Medulla oblongata (tissue), 1 donor: ENCODE measurements around the gene CDKAL1.
"Not testable (repeated sequence)": the region's sequence is repeated elsewhere in the genome, so short reads cannot be mapped to it uniquely, and the experiment has no call there.

Experiments
- DNase-seq: peaks from one replicate; pipeline ENCODE4 v3.0.0-alpha.2; 2015; ENCODE audit errors: extremely low spot score

The CDKAL1 gene

GRCh38 chr6:20919677-20920385 is 385.6 kb downstream of the CDKAL1 start:
- DNase-seq = no peak

DNA sequence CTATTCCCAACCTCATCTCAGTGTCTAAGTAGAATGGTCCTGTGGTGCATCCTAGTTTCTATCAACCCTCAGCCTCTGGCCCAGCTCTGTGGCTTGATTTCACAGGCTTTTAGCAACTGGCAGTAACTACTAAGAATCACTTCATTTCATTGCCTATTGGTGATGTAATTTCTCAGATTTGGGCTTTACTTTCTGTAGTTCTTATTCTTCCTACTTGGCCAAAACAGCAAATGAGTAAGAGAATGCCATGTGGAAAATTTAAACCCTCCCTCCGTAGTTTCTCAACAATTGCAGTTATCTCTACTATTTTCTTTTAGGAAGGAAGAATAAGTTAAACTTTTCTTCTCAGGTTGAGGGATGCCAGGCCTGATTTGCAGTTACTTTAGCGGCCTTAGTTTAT is 387.3 kb downstream of the CDKAL1 start:
- DNase-seq = no peak

- DNase-seq = no peak
Measured at GRCh38 chr6:20922743-20923142, 388.5 kb downstream of the CDKAL1 start.

GRCh38 chr6:20924094-20924493 is 389.8 kb downstream of the CDKAL1 start:
- DNase-seq = not testable (repeated sequence)

GRCh38 chr6:20924911-20925543 is 390.8 kb downstream of the CDKAL1 start:
- DNase-seq = no peak

- no peak for DNase-seq
Measured at GRCh38 chr6:20927130-20927860, 393.0 kb downstream of the CDKAL1 start.

DNA sequence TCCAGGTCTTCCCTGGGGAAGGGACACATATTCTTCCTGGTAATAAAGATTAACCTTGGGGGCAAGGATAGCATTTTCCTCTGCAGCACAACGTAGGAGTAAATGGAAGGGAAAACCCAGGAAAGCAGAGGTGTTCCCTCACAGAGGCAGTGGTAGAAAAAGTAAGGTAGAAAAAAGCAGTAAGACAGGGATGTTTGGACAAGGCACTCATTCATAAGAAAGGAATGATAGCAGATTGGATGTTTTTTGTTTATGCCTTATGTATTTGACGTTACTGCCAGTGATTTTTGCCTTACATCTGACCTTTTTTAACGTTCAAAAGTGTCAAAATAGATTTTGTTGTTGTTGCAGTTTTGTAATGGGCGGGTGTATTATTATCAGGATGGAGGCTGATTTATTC is 395.0 kb downstream of the CDKAL1 start:
- no peak for DNase-seq

GRCh38 chr6:20931093-20931492 is 396.8 kb downstream of the CDKAL1 start:
- DNase-seq = no peak

- no peak for DNase-seq
Measured at GRCh38 chr6:20931772-20932171, 397.5 kb downstream of the CDKAL1 start.

GRCh38 chr6:20932284-20932683 is 398.0 kb downstream of the CDKAL1 start:
- no peak for DNase-seq

DNA sequence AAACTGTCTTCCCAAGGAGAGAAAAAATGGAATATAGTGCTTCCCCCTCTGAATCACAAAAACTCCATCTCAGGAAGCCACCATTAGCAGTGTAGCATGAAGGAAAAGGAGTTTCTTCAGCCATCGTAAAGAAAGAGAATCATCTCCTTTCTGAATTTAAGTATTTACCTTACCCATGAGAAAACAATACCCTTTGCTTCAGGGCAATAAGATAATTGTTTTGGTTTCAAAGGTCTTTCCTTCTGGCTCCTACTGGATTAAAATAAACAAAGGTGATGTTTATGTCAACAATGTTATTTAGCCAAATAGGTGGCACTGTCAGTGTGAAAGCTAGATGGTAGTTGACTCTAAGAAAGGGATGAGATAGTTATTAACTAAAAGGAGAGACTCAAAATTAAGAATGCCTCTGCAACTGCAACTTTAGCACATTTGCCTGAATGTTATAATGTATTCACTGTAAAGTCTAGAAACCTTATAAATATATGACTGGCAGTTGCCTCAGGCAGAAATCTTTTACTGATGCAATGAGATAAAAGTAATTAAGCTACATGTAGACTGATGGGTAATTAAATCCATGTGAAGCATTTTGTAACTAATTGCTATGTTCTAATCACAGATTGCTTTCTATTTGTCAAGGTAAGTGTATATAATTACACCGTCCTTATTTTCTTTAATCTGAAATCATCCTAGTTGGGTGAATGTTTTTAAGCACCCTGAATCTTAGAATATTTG is 399.0 kb downstream of the CDKAL1 start:
- no peak for DNase-seq

DNA sequence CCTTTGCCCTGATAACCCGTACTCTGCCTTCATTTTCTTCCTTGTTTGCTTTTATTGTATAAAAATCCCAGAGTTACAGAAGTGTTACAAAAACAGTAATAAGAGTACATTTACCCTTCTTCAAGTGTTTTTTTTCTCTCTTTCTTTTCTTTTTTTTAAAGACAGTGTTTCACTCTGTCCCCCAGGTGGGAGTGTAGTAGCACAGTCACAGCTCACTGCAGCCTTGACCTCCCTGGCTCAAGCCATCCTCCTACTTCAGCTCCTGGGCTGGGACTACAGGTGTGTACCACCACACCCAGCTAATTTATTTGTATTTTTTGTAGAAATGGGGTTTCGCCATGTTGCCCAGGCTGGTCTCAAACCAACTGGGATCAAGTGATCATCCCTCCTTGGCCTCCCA is 402.7 kb downstream of the CDKAL1 start:
- DNase-seq = no peak

DNA sequence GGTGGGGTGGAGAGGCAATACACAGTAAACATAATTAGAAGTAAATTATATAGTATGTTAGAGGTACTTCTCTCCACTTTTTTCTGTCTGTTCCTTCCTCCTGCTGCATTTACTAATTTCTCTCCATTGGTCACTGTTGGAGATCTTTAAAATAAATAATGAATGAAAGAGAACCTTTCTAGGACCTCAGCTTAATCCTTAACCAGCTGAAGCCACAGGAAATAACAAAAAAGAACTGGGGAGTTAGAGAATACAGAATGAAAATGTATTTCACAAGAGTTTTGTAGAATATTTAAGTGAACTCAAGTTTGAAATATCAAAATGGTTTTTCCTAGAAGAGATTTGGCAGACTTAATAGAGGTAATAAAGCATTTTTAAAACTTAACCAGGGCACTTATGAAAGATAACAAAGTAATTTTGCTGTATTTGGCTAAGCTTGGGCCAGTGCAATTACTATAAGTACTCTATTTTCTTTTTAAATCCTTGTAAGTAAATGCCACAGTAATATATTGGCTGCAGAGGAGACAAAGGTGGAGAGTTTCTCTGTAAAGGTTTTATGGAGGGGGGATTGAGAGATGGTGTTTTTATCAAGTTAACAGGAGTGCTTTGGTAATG is 405.0 kb downstream of the CDKAL1 start:
- DNase-seq = no peak

DNA sequence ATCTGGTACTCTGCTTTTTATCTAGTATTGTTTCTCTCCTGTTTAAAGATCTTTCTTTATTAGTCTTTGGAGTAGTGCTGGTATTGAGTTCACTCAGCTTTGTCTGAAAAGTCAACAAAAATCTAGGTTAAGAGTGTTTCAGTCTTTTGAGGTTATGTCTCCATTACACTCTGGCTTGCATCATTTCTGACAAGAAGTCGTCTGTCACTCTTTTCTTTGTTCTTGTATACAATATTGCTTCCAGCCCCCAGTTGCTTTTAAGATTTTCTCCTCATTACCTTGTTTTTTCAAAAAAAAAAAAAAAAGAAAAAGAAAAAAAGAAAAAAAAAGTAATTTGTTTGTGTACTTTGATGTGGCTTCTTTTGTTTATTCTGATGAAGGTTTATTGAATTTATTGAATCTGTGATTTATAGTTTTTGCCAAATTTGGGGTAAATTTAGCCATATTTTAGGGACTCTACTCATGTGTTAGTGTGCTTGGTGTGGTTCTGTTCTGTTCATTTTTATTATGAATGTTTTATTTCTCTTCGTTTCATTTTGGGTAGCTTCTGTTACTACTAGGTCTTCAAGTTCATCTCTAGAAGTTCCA is 408.9 kb downstream of the CDKAL1 start:
- DNase-seq = no peak

- no peak for DNase-seq
Measured at GRCh38 chr6:20943922-20944321, 409.7 kb downstream of the CDKAL1 start.

GRCh38 chr6:20946022-20946421 is 411.8 kb downstream of the CDKAL1 start:
- no peak for DNase-seq

GRCh38 chr6:20946890-20947289 is 412.6 kb downstream of the CDKAL1 start:
- no peak for DNase-seq

DNA sequence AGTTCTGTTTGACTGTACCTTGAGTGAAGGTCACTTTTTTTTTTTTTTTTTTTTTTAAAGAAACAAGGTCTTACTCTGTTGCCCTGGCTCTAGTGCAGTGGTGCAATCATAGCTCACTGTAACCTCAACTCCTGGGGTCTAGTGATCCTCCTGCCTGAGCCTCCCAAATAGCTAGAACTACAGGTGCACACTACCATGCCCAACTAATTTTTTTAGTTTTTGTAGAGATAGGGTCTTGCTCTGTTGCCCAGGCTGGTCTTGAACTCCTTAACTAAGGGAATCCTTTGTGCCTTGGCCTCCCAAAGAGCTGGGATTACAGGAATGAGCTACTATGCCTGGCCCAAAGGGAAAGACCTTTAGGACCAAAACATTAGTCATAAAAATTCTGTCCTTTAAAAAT is 413.7 kb downstream of the CDKAL1 start:
- DNase-seq = no peak

DNA sequence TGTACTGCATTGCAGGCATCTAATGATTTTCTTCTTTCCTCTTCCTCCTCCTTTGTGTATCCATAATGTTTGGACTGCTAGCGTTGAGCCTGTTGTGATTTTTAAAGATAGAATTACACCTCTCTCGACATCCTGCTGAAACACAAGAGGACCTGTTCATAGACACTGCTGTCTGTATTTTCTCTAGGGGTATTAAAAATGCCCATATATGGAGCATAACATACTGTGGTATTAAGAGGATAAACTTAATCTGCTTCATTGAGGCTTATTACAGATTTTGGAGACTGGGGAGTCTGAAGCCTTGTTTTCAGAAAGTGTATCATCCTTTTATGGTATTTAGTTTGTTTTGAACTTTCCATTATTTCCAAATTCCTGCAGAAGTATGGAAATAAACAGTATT is 414.3 kb downstream of the CDKAL1 start:
- DNase-seq = no peak

GRCh38 chr6:20949138-20949537 is 414.9 kb downstream of the CDKAL1 start:
- DNase-seq = no peak

- no peak for DNase-seq
Measured at GRCh38 chr6:20952699-20953474, 418.6 kb downstream of the CDKAL1 start.
